IPS DF 4.7 (cell line): ENCODE results near the gene SEC23A.
"Not testable (repeated sequence)": the region's sequence is repeated elsewhere in the genome, so short reads cannot be mapped to it uniquely, and the experiment has no call there.

ENCODE experiments used
- DNase-seq: peaks from one replicate; pipeline ENCODE4 v3.0.0-alpha.2; 2013; ENCODE audit warnings: low spot score; ENCODE audit errors: extremely low read depth

SEC23A gene

DNA sequence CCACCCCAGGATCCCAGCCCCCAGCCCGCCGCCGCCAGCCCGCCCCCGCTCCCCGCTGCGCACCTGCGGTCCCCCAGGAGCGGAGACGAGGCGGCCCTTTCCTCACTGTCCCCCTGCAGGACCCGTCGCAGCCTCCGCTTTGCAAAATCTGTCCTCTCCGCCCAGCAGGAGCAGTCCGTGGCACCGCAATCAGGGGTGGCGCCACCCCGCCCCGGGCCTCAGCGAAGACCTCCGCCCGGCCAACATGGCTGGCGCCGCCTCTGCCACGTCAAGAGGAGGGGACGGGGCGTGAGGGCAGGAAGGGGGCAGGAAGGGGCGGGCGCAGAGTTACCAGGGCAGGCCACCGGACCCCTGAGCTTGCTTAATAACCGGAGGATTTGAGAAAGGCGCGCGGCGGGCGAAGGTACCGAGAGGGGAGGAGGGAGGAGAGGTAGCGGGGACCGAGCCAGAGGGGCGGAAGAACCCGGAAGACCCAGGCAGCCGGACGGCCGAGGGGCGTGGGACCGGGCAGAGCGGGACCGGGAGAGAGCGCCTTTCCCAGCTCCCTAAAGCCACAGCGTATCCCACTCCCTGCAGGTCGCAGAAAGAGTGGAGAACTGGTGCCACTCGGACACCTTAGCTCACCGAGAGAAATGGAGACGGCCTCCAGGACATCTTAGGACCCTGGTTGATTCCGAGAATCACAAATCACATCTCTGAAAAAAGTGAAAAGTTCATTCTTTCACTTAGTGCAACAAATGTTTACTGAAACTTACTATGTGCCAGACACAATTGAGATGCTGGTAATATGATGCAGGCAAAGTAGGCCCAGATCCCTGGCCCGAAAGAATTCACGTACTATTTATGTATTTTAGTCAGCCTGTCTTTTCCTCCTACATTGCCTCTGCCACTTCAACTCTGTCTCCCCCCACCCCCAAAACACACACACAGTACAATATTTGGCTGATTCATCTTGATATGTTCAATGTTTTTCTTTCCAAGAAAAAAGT, at the start of gene SEC23A:
SEC23A (minus strand) TSS at position 267 of the 989 bp plus-strand sequence. CDS start 7,117 bp downstream, outside the sequence.
- no peak for DNase-seq

- no peak for DNase-seq
Measured at GRCh38 chr14:39145266-39145966, 42.4 kb upstream of the SEC23A start.

DNA sequence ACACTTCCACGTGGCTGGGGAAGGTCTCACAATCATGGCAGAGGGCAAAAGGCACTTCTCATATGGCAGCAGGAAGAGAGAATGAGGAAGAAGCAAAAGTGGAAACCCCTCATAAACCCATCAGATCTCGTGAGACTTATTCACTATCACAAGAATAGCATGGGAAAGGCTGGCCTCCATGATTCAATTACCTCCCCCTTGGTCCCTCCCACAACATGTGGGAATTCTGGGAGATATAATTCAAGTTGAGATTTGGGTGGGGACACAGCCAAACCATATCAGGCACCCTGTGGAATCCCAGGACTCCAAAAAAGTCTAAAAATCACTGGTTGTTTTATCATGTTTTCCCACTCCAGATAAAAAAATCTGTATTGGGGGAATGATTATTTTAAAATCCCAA, 40.2 kb upstream of the SEC23A start:
- DNase-seq, result not testable (repeated sequence)

- not testable (repeated sequence) for DNase-seq
Measured at GRCh38 chr14:39141623-39142022, 38.6 kb upstream of the SEC23A start.

- DNase-seq, result no peak
Measured at GRCh38 chr14:39140170-39140569, 37.1 kb upstream of the SEC23A start.

DNA sequence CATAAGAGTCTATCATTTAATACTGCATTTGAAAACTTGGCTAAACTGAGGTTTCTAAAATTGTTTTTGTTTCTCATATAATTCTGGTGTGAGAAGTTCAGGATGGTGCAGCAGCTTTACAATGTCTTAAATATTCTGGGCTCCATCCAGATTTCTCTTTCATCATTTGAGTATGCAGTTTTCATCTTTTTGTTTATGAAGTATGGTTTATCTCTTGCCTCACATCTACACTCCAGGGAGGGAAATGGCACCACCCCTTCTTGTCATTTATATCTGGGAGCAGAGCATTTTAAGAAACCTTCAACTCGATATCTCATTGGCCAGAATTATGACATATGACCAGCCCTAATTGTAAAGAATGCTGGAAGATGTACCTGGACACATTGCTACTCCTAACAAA, 35.4 kb upstream of the SEC23A start:
- no peak for DNase-seq

DNA sequence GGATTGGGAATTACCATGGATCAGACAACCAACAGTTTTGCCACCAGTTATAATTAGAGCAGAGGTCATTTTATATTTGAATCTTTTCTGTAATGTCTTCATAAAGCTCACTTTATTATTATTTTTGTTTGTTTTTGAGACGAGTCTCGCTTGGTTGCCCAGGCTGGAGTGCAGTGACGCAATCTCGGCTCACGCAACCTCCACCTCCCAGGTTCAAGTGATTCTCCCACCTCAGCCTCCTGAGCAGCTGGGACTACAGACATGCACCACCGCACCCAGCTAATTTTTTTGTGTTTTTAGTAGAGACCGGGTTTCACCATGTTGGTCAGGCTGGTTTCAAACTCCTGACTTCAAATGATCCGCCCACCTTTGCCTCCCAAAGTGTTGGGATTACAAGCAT, 34.8 kb upstream of the SEC23A start:
- not testable (repeated sequence) for DNase-seq

DNA sequence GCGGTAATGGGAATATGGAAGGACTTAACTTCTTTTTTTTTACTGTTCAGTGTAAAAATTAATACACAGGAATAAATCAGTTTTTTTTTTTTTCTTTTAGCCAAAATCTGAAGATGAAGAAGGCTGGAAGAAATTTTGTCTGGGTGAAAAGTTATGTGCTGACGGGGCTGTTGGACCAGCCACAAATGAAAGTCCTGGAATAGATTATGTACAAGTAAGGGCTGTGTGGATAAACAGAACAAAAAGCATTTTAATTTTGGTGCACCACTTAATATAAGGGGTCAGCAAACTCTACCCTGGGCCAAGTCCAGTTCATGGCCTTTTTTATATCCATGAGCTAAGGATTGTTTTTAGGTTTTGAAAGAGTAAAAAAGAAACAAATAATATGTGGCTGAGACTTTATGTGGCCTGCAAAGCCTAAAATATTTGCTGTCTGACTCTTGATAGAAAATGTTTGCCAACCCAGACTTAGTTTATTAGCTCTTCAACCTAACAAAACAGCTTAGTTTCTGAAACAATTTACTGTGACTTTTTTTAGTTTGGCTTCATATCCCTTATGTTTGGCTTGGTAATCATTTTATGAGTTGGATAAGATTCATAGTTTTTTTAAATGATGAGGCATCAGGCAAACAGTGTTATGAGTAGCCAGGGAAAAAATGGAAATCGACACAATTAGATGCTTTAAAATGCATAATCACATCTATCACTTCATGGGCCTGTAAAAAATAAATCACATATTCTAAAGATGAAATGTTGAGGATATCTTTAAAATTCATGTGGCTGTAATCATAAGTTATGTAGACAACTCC, 19.5 kb upstream of the SEC23A start:
- no peak for DNase-seq

DNA sequence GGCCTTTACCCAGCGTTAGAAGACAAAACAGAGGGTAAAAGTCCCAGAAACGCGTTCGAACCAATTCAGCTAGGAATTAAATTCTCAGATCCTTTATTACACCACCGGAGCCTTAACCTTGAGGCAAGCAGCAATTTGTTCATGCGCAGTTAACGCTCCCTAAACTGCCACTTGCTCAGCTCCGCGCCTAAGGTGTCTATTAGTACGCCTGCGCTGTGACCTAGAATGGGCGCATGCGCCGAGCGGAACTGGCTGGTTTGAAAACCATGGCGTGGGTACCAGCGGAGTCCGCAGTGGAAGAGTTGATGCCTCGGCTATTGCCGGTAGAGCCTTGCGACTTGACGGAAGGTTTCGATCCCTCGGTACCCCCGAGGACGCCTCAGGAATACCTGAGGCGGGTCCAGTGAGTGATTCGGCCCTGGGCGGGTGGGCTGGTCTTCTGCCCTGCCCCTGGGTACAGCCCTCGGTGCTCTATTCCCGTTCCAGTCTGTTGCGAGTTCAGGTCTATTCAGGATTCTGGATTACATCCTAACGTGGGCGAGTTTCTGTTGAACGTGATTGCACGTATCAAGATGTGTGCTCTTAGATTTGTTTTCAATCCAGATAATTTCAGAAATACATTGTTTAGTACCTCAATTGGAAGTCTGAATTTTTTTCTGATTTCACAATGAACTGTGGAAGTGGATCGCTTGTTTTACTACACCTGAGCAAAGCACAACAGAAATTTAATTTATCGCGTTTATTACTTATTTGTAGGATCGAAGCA, 11.2 kb upstream of the SEC23A start, which contains the start of gene GEMIN2:
GEMIN2 (plus strand) TSS at position 251 of the 766 bp plus-strand sequence; CDS start at position 267, 16 bp downstream.
- DNase-seq, result peak; percentile 87

DNA sequence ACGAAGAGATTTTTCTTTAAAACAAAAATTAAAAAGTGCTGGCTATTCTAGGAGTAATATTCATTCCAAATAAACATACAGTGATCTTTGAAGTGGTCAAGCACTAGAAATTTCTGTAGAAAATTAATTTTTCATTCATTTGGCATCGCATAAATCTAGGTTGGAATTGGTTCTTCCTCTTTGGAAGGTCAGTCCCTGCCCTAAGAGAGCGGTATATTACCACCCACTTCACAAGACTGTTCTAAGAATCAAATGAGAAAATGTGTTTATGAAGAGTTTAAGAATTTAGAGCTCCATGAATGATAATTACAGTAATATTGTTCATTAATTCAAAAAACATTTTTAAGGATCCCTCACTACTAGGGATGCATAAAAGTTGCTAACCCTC, 10.6 kb upstream of the SEC23A start:
- DNase-seq, result no peak

- DNase-seq, result no peak
Measured at GRCh38 chr14:39109893-39110715, 7.1 kb upstream of the SEC23A start.

DNA sequence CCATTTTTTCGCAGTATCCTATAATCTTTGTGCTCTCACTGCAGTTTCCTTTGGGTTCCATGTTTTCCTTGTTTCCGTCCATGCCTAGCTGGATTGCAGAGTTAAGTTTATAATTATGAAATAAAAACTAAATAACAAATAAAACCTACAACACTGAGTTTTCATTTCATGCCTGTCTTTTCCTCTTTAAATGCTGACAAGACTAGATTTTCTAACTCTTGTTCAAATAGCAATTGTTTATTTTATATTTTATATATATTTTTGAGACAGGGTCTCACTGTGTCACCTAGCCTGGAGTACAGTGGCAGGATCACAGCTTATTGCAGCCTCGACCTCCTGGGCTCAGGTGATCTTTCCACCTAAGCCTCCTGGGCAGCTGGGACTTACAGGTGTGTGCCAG, 5.8 kb upstream of the SEC23A start:
- DNase-seq, result no peak

DNA sequence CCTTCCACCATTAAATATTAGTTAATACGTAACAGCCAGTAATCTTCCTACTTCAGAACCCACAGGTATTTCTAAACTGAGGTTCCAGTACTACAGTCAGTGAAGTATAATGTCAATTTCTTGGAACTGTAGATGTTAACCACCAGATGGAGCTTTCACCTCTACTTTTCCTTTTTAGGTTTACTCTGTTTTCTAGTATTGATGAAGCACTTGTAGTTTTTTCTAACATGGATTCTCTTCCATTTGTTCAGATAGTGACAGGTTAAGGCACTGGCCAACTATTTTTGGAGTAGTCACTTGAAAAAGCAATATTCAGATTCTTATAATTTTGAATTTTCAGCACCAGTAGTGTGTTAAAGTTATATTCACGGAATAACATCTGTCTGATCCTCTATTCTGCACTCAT, 4.6 kb upstream of the SEC23A start:
- no peak for DNase-seq

GRCh38 chr14:39104078-39104801, 1.2 kb upstream of the SEC23A start:
- DNase-seq, result not testable (repeated sequence)

- DNase-seq, result no peak
Measured at GRCh38 chr14:39102265-39102968, 618 bp downstream of the SEC23A start.

DNA sequence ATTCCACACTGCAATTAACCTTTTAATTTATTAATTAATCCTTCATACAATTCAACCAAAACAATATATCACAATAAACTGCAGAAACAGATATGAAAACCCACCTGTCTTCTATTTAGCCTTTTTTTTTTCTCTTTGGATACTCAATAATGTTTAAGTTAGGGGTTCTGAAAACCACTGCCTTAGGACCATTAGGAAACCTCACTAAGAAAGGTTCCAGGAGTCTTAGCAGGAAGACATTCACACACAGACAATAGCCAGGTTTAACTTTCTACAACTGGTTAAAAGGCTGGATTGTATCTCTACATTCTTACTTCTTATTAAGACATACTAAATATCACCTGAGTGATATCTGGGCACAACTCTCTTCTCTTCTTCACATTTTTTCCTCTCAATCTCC, 3.3 kb downstream of the SEC23A start:
- no peak for DNase-seq

DNA sequence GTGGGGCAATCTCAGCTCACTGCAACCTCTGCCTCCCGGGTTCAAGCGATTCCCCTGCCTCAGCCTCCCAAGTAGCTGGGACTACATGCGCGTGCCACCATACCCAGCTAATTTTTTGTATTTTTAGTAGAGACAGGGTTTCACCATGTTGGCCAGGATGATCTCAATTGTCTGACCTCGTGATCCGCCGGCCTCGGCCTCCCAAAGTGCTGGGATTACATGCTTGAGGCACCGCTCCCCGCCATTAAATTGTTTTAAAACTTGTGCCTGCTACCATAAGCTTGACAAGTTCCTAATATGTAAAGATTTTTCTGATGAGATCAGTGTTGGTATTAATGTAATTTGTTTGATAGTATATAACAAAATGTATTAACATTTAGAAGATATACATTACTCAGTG, 3.8 kb downstream of the SEC23A start:
- DNase-seq, result not testable (repeated sequence)

DNA sequence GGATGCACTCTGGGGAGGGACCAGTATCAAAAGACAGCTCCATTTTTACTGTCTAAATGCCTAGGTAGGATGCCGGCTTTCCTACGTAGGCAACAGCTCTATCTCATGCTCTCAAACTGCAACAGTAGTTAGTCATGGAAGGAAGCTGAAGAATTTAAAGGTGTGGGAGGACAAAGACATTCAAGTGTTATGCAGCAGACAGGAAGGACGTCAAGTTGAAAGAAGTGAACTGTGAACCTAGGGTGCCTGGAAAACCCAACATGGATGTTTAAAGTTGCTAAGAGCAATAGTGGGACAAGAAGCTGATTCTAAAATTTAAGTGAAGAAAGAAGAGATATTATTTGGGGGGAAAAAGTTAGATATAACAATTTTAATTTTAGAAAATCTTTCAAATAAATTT, 5.9 kb downstream of the SEC23A start:
- DNase-seq, result no peak
